ENCODE data around the gene NDUFB11.
"Not testable (repeated sequence)": the region's sequence is repeated elsewhere in the genome, so short reads cannot be mapped to it uniquely, and the experiment has no call there.

The NDUFB11 gene

GRCh38 chrX:47145395-47146120 lies 1.1 kb upstream of the NDUFB11 start:
- DNase-seq, result no peak

- DNase-seq, result peak in 1 of 2 experiments; percentile 33
Observed at GRCh38 chrX:47143894-47144625, 442 bp downstream of the NDUFB11 start.

- no peak for DNase-seq
Observed at GRCh38 chrX:47138171-47138570, 6.3 kb downstream of the NDUFB11 start.

GRCh38 chrX:47135650-47136049 lies 8.9 kb downstream of the NDUFB11 start:
- DNase-seq, result not testable (repeated sequence)

- DNase-seq, result no peak
Observed at GRCh38 chrX:47133493-47133892, 11.0 kb downstream of the NDUFB11 start.

GRCh38 chrX:47129899-47130358 lies 14.6 kb downstream of the NDUFB11 start:
- no peak for DNase-seq

- DNase-seq, result peak; percentile 89
Observed at GRCh38 chrX:47129157-47129898, 15.2 kb downstream of the NDUFB11 start.

- not testable (repeated sequence) for DNase-seq
Observed at GRCh38 chrX:47124466-47124865, 20.0 kb downstream of the NDUFB11 start.

- not testable (repeated sequence) for DNase-seq
Observed at GRCh38 chrX:47116551-47117110, 27.9 kb downstream of the NDUFB11 start.

- DNase-seq, result no peak
Observed at GRCh38 chrX:47112316-47112954, 32.1 kb downstream of the NDUFB11 start.

- not testable (repeated sequence) for DNase-seq
Observed at GRCh38 chrX:47110936-47111615, 33.4 kb downstream of the NDUFB11 start.

- no peak for DNase-seq
Observed at GRCh38 chrX:47101206-47101605, 43.3 kb downstream of the NDUFB11 start.

- DNase-seq, result no peak
Observed at GRCh38 chrX:47098338-47099094, 46.0 kb downstream of the NDUFB11 start.

- no peak for DNase-seq
Observed at GRCh38 chrX:47097018-47097417, 47.5 kb downstream of the NDUFB11 start.

GRCh38 chrX:47093860-47094259 lies 50.6 kb downstream of the NDUFB11 start:
- DNase-seq, result no peak

- DNase-seq, result peak in 1 of 2 experiments; percentile 1
Observed at GRCh38 chrX:47093248-47093647, 51.3 kb downstream of the NDUFB11 start.
